GM23338 (cell line): ENCODE results near the gene TTLL8. TPM values are rescaled to one million over a fixed set of nuclear protein-coding genes. Genes with fewer than 3 reads are reported as not detected.
"Not testable (repeated sequence)": the region's sequence is repeated elsewhere in the genome, so short reads cannot be mapped to it uniquely, and the experiment has no call there.

Experiments
- ATAC-seq: fragments of 200-7000 bp; cut with Tn5 transposase; 3 replicates; pipeline ENCODE4 v1.9.1; 2020
- DNase-seq: peaks from one replicate; pipeline ENCODE4 v3.0.0-alpha.2; 2015; ENCODE audit warnings: low spot score
- H2AFZ ChIP-seq: fragments of 200-600 bp; sonication (generic); 2 replicates; pipeline ENCODE4 v1.8.0; 2016; ENCODE audit warnings: antibody characterized with exemption, mild to moderate bottlenecking, moderate library complexity
- H3F3A ChIP-seq: fragments of 200-600 bp; sonication (generic); replicated peaks from 2 replicates; pipeline ENCODE4 v1.8.0; 2017; ENCODE audit warnings: antibody characterized with exemption, mixed run types, low read depth
- H3K27ac ChIP-seq: fragments of 200-600 bp; sonication (generic); 2 replicates; pipeline ENCODE4 v1.6.1; 2016; ENCODE audit warnings: low read depth
- H3K27me3 ChIP-seq: fragments of 200-600 bp; sonication (generic); 2 replicates; pipeline ENCODE4 v1.8.0; 2016; ENCODE audit warnings: mild to moderate bottlenecking, mixed run types, moderate library complexity; ENCODE audit not compliant: insufficient read depth
- H3K36me3 ChIP-seq: fragments of 200-600 bp; sonication (generic); 2 replicates; pipeline ENCODE4 v1.8.0; 2016; ENCODE audit warnings: mild to moderate bottlenecking; ENCODE audit not compliant: insufficient read depth
- H3K4me1 ChIP-seq: fragments of 200-600 bp; sonication (generic); 2 replicates; pipeline ENCODE4 v1.8.0; 2016; ENCODE audit warnings: mild to moderate bottlenecking, moderate library complexity; ENCODE audit not compliant: insufficient read depth
- H3K4me2 ChIP-seq: fragments of 200-600 bp; sonication (generic); 2 replicates; pipeline ENCODE4 v1.7.1; 2017; ENCODE audit warnings: mixed run types
- H3K4me3 ChIP-seq: fragments of 200-600 bp; sonication (generic); 2 replicates; pipeline ENCODE4 v1.6.1; 2016; ENCODE audit warnings: mixed run types
- H3K79me2 ChIP-seq: fragments of 200-600 bp; sonication (generic); replicated peaks from 2 replicates; pipeline ENCODE4 v1.8.0; 2017; ENCODE audit warnings: mild to moderate bottlenecking; ENCODE audit not compliant: insufficient read depth
- H3K9me2 ChIP-seq: fragments of 200-600 bp; sonication (generic); 2 replicates; pipeline ENCODE4 v1.8.0; 2017; ENCODE audit not compliant: insufficient read depth
- H4K20me1 ChIP-seq: fragments of 200-600 bp; sonication (generic); replicated peaks from 2 replicates; pipeline ENCODE4 v1.8.0; 2017; ENCODE audit warnings: mild to moderate bottlenecking; ENCODE audit not compliant: insufficient read depth
- H3K27ac Mint-ChIP-seq: 2 replicates; pipeline ENCODE4 v1.8.0; 2020; ENCODE audit warnings: inconsistent platforms, mild to moderate bottlenecking, moderate library complexity, mixed read lengths
- H3K27me3 Mint-ChIP-seq: 3 replicates; pipeline ENCODE4 v1.8.0; 2022; ENCODE audit warnings: low read depth, mild to moderate bottlenecking, moderate library complexity, mixed read lengths, inconsistent platforms; ENCODE audit not compliant: insufficient read depth, poor library complexity
- H3K36me3 Mint-ChIP-seq: 3 replicates; pipeline ENCODE4 v1.8.0; 2021; ENCODE audit warnings: low read depth, mild to moderate bottlenecking, inconsistent platforms, moderate library complexity, mixed read lengths
- H3K4me1 Mint-ChIP-seq: 3 replicates; pipeline ENCODE4 v1.8.0; 2020; ENCODE audit warnings: mild to moderate bottlenecking, inconsistent platforms, mixed read lengths
- H3K4me3 Mint-ChIP-seq: 3 replicates; pipeline ENCODE4 v1.8.0; 2021; ENCODE audit warnings: moderate library complexity, mild to moderate bottlenecking, inconsistent platforms, mixed read lengths
- H3K9me3 Mint-ChIP-seq: 3 replicates; pipeline ENCODE4 v1.8.0; 2020; ENCODE audit warnings: moderate library complexity, mild to moderate bottlenecking, inconsistent platforms, mixed read lengths
- CREB1 ChIP-seq: fragments of 250-450 bp; sonication (Bioruptor Pico); IDR thresholded peaks from 2 replicates; pipeline ENCODE4 v1.5.0; 2020; ENCODE audit warnings: low read depth, mild to moderate bottlenecking, moderate library complexity
- EZH2 ChIP-seq: fragments of 200-600 bp; sonication (generic); IDR thresholded peaks from one replicate; pipeline ENCODE4 v1.8.0; 2017; ENCODE audit warnings: antibody characterized with exemption, mild to moderate bottlenecking, low read depth; ENCODE audit not compliant: unreplicated experiment
- NANOG ChIP-seq: IDR thresholded peaks from 2 replicates; pipeline ENCODE4 v1.6.1; 2016; ENCODE audit warnings: antibody characterized with exemption, borderline replicate concordance
- STAT1 ChIP-seq: IDR thresholded peaks from one replicate; pipeline ENCODE4 v1.6.1; 2016; ENCODE audit warnings: antibody characterized with exemption; ENCODE audit not compliant: unreplicated experiment
- ZNF114 ChIP-seq: fragments of 250-450 bp; sonication (Bioruptor Pico); IDR thresholded peaks from 2 replicates; pipeline ENCODE4 v1.5.0; 2020; ENCODE audit warnings: mild to moderate bottlenecking, moderate library complexity
- polyA plus RNA-seq: library from polyadenylated mRNA; unstranded; fragments of >200 nt; fragmentation: Nextera tagmentation; extraction: Ambion mirVana; gene quantifications from 2 replicates; pipeline ENCODE4 v1.2.1, GENCODE V29; 2016
- total RNA-seq: library from RNA; depleted of rRNA; stranded (reverse); fragments of >200 nt; shearing (Covaris generic); gene quantifications from 2 replicates; pipeline ENCODE4 v1.2.3, GENCODE V29; 2014
- TF ChIP-seq, protein P1 (sequence below): fragments of 250-450 bp; sonication (Bioruptor Pico); IDR thresholded peaks from 2 replicates; pipeline ENCODE4 v1.5.0; 2020; ENCODE audit warnings: mild to moderate bottlenecking, moderate library complexity

The TTLL8 gene
- total and polyA plus RNA-seq, 2 experiments from 2014 or later = not detected

DNA sequence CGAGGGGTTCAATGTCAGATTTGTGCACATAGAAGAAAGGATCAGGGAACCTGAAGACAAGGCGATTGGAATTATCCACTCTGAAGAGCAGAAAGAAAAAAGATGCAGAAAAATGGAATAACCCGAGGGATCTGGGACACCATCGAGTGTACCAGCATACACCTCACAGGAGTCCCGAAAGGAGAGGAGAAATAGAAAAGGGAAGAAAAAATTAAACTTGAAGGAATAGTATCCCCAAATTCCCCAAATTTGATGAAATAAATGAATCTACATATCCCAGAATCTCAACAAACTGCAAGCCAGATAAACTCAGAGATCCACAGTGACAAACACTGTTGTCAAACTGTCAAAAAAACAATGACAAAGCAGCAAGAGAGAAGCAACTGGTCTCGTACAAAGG, 66.9 kb downstream of the TTLL8 start:
- ATAC-seq (no peak), DNase-seq (no peak)
- Histone ChIP-seq H3K27me3 (no peaks in the 10 kb centered on the region), H3K4me3 (no peak overlapping the region), H3K9me2 (no peaks in the 10 kb centered on the region), H3K27ac (no peak overlapping the region), H4K20me1 (no peaks in the 10 kb centered on the region), H2AFZ (no peak overlapping the region), H3F3A (no peaks in the 10 kb centered on the region), H3K4me1 (no peaks in the 10 kb centered on the region; the same call in 1 of the 2 replicates), H3K79me2 (no peaks in the 10 kb centered on the region), H3K4me2 (no peak overlapping the region), H3K36me3 (no peaks in the 10 kb centered on the region)
- Mint-ChIP-seq H3K36me3 (peaks cover 3% of the 10 kb centered on the region; the same call in 2 of the 3 replicates), H3K27ac (no peak overlapping the region), H3K27me3 (peaks cover 5% of the 10 kb centered on the region), H3K4me1 (peaks cover 3% of the 10 kb centered on the region; the same call in 1 of the 3 replicates), H3K4me3 (no peak overlapping the region), H3K9me3 (peaks cover 29% of the 10 kb centered on the region)
- TF ChIP-seq STAT1 (no peak), ZNF114 (no peak), EZH2 (no peak), CREB1 (CRISPR knock-in tag) (no peak), NANOG (no peak)
- TF ChIP-seq, protein P1, sequence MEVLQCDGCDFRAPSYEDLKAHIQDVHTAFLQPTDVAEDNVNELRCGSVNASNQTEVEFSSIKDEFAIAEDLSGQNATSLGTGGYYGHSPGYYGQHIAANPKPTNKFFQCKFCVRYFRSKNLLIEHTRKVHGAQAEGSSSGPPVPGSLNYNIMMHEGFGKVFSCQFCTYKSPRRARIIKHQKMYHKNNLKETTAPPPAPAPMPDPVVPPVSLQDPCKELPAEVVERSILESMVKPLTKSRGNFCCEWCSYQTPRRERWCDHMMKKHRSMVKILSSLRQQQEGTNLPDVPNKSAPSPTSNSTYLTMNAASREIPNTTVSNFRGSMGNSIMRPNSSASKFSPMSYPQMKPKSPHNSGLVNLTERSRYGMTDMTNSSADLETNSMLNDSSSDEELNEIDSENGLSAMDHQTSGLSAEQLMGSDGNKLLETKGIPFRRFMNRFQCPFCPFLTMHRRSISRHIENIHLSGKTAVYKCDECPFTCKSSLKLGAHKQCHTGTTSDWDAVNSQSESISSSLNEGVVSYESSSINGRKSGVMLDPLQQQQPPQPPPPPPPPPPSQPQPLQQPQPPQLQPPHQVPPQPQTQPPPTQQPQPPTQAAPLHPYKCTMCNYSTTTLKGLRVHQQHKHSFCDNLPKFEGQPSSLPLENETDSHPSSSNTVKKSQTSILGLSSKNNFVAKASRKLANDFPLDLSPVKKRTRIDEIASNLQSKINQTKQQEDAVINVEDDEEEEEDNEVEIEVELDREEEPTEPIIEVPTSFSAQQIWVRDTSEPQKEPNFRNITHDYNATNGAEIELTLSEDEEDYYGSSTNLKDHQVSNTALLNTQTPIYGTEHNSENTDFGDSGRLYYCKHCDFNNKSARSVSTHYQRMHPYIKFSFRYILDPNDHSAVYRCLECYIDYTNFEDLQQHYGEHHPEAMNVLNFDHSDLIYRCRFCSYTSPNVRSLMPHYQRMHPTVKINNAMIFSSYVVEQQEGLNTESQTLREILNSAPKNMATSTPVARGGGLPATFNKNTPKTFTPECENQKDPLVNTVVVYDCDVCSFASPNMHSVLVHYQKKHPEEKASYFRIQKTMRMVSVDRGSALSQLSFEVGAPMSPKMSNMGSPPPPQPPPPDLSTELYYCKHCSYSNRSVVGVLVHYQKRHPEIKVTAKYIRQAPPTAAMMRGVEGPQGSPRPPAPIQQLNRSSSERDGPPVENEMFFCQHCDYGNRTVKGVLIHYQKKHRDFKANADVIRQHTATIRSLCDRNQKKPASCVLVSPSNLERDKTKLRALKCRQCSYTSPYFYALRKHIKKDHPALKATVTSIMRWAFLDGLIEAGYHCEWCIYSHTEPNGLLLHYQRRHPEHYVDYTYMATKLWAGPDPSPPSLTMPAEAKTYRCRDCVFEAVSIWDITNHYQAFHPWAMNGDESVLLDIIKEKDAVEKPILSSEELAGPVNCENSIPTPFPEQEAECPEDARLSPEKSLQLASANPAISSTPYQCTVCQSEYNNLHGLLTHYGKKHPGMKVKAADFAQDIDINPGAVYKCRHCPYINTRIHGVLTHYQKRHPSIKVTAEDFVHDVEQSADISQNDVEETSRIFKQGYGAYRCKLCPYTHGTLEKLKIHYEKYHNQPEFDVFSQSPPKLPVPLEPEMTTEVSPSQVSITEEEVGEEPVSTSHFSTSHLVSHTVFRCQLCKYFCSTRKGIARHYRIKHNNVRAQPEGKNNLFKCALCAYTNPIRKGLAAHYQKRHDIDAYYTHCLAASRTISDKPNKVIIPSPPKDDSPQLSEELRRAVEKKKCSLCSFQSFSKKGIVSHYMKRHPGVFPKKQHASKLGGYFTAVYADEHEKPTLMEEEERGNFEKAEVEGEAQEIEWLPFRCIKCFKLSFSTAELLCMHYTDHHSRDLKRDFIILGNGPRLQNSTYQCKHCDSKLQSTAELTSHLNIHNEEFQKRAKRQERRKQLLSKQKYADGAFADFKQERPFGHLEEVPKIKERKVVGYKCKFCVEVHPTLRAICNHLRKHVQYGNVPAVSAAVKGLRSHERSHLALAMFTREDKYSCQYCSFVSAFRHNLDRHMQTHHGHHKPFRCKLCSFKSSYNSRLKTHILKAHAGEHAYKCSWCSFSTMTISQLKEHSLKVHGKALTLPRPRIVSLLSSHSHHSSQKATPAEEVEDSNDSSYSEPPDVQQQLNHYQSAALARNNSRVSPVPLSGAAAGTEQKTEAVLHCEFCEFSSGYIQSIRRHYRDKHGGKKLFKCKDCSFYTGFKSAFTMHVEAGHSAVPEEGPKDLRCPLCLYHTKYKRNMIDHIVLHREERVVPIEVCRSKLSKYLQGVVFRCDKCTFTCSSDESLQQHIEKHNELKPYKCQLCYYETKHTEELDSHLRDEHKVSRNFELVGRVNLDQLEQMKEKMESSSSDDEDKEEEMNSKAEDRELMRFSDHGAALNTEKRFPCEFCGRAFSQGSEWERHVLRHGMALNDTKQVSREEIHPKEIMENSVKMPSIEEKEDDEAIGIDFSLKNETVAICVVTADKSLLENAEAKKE (CRISPR knock-in tag) = no peak

DNA sequence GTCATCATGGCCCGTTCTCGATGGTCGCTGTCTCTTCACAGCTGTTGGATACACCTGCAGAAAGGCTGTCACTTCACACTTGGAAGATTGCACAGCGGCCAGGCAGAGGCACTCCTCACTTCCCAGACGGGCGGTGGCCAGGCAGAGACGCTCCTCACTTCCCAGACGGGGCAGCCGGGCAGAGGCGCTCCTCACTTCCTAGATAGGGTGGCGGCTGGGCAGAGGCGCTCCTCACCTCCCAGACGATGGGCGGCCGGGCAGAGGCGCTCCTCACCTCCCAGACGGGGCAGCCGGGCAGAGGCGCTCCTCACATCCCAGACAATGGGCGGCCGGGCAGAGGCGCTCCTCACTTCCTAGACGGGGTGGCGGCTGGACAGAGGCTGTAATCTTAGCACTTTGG, 68.3 kb downstream of the TTLL8 start:
- H3K4me3 ChIP-seq, ATAC-seq, H4K20me1 ChIP-seq, H3K36me3 ChIP-seq, H3K27ac ChIP-seq, H3K9me2 ChIP-seq, H3K79me2 ChIP-seq, H3K36me3 Mint-ChIP-seq, H3K4me1 Mint-ChIP-seq, H3F3A ChIP-seq, H3K27me3 Mint-ChIP-seq, DNase-seq, H3K27ac Mint-ChIP-seq, H3K4me2 ChIP-seq, H3K4me3 Mint-ChIP-seq, H3K4me1 ChIP-seq, H2AFZ ChIP-seq: not testable (repeated sequence)
- peaks cover 11% of the 10 kb centered on the region for H3K27me3 ChIP-seq
- H3K9me3 Mint-ChIP-seq = peaks cover 29% of the 10 kb centered on the region
